Embryonic facial prominence (tissue), 1 donor: ENCODE measurements around the gene GALNT9.
"Not testable (repeated sequence)": the region's sequence is repeated elsewhere in the genome, so short reads cannot be mapped to it uniquely, and the experiment has no call there.

Source experiments
- DNase-seq: peaks from one replicate; pipeline ENCODE4 v3.0.0-alpha.2; 2016; ENCODE audit errors: extremely low spot score

The GALNT9 gene

GRCh38 chr12:132249689-132250478 is 79.5 kb downstream of the GALNT9 start:
- no peak for DNase-seq

GRCh38 chr12:132248453-132249167 is 80.8 kb downstream of the GALNT9 start:
- DNase-seq: no peak

GRCh38 chr12:132247718-132248452 is 81.5 kb downstream of the GALNT9 start:
- DNase-seq: no peak

- DNase-seq: no peak
Observed at GRCh38 chr12:132246997-132247717, 82.2 kb downstream of the GALNT9 start.

- no peak for DNase-seq
Observed at GRCh38 chr12:132245521-132246101, 83.8 kb downstream of the GALNT9 start.

GRCh38 chr12:132244724-132245295 is 84.6 kb downstream of the GALNT9 start:
- DNase-seq: no peak

GRCh38 chr12:132243596-132244310 is 85.6 kb downstream of the GALNT9 start:
- DNase-seq: no peak

GRCh38 chr12:132243171-132243570 is 86.2 kb downstream of the GALNT9 start:
- DNase-seq: not testable (repeated sequence)

- DNase-seq: not testable (repeated sequence)
Observed at GRCh38 chr12:132240669-132241007, 88.8 kb downstream of the GALNT9 start.

- no peak for DNase-seq
Observed at GRCh38 chr12:132239796-132240668, 89.4 kb downstream of the GALNT9 start.

- no peak for DNase-seq
Observed at GRCh38 chr12:132239392-132239791, 90.0 kb downstream of the GALNT9 start.

GRCh38 chr12:132238884-132239283 is 90.5 kb downstream of the GALNT9 start:
- DNase-seq: no peak

GRCh38 chr12:132238488-132238854 is 90.9 kb downstream of the GALNT9 start:
- no peak for DNase-seq

GRCh38 chr12:132237772-132238487 is 91.5 kb downstream of the GALNT9 start:
- DNase-seq: no peak

- DNase-seq: no peak
Observed at GRCh38 chr12:132236930-132237771, 92.2 kb downstream of the GALNT9 start.

- no peak for DNase-seq
Observed at GRCh38 chr12:132236129-132236929, 93.1 kb downstream of the GALNT9 start.
